Endothelial cell of umbilical vein (primary cell): Measurements from ENCODE around the gene PRICKLE4. TPM values are rescaled to one million over a fixed set of nuclear protein-coding genes. Genes with fewer than 3 reads are reported as not detected.

Experiments
- BruUV-seq: library from RNA; stranded (reverse); fragments of 400-500 nt; replicated peaks from 2 replicates; lab custom pipeline; 2021; lab: Mats Ljungman, UMichigan
- CTCF ChIA-PET: fragments of 300-600, 350-600 bp; sonication (Branson Sonifier 250); formaldehyde crosslinking; loops from one replicate; lab custom pipeline; 2021; ENCODE audit warnings: antibody characterized with exemption, inconsistent platforms; lab: Charles Lee
- POLR2A ChIA-PET: fragments of 300-600, 350-600 bp; sonication (Branson Sonifier 250); formaldehyde crosslinking; loops from one replicate; lab custom pipeline; 2021; ENCODE audit warnings: antibody characterized with exemption, inconsistent platforms; lab: Charles Lee
- DNase-seq: peaks from one replicate; pipeline ENCODE4 v3.0.0-alpha.2; 2011; ENCODE audit warnings: low read depth, low spot score
- FAIRE-seq: peaks from 2 replicates; lab custom pipeline; 2011; peaks lifted over from hg19 to GRCh38; lab: Jason Lieb, UNC
- H2AFZ ChIP-seq: 2 replicates; pipeline ENCODE4 v1.6.0; 2012; ENCODE audit warnings: low read depth, low read length, control low read depth, inconsistent platforms
- H3K27ac ChIP-seq: 2 replicates; pipeline ENCODE4 v1.5.1; 2011; ENCODE audit warnings: low read depth, mild to moderate bottlenecking, control low read depth, low read length, moderate library complexity; ENCODE audit not compliant: insufficient read depth
- H3K27me3 ChIP-seq, 2 experiments: 2 replicates each; pipeline versions ENCODE4 v1.6.0 to v1.6.1; 2011; ENCODE audit warnings: low read length in 2 of 2, mixed read lengths in 1 of 2; ENCODE audit not compliant: control insufficient read depth in 2 of 2, insufficient read depth in 2 of 2
- H3K36me3 ChIP-seq, 2 experiments: 2 replicates in 1 of 2; 3 replicates in 1 of 2; pipeline ENCODE4 v1.5.1; 2011; ENCODE audit warnings: low read length in 2 of 2, mild to moderate bottlenecking in 1 of 2, moderate library complexity in 1 of 2; ENCODE audit not compliant: control insufficient read depth in 2 of 2, insufficient read depth in 2 of 2; ENCODE audit errors: extremely low read depth in 1 of 2
- H3K4me1 ChIP-seq: 3 replicates; pipeline ENCODE4 v1.5.1; 2011; ENCODE audit warnings: mild to moderate bottlenecking, low read length; ENCODE audit not compliant: control insufficient read depth, insufficient read depth; ENCODE audit errors: extremely low read depth
- H3K4me2 ChIP-seq: 2 replicates; pipeline ENCODE4 v1.6.1; 2011; ENCODE audit warnings: low read length, control low read depth, mixed read lengths; ENCODE audit not compliant: insufficient read depth
- H3K4me3 ChIP-seq, 3 experiments: fragments of 200-600 bp in 1 of 3; sonication (generic), shearing (Covaris generic) in 1 of 3; replicated peaks in 1 of 3; 2 replicates each; pipeline ENCODE4 v1.5.1; 2011 to 2016; ENCODE audit warnings: control low read depth in 3 of 3, low read length in 3 of 3, mild to moderate bottlenecking in 2 of 3, inconsistent platforms in 1 of 3, low read depth in 1 of 3, moderate library complexity in 1 of 3; ENCODE audit not compliant: insufficient read depth in 1 of 3
- H3K79me2 ChIP-seq: 2 replicates; pipeline ENCODE4 v1.6.0; 2012; ENCODE audit warnings: low read length, inconsistent platforms; ENCODE audit not compliant: control insufficient read depth, insufficient read depth
- H3K9ac ChIP-seq: replicated peaks from 2 replicates; pipeline ENCODE3; 2011; ENCODE audit warnings: low read length, control low read depth; ENCODE audit not compliant: insufficient read depth; ENCODE audit errors: extremely low read depth
- H3K9me1 ChIP-seq: replicated peaks from 3 replicates; pipeline ENCODE4 v1.6.0; 2011; ENCODE audit warnings: mild to moderate bottlenecking, low read length; ENCODE audit not compliant: control insufficient read depth, insufficient read depth; ENCODE audit errors: extremely low read depth
- H3K9me3 ChIP-seq: replicated peaks from 2 replicates; pipeline ENCODE4 v1.5.1; 2012; ENCODE audit warnings: low read length, inconsistent platforms; ENCODE audit not compliant: control insufficient read depth, insufficient read depth
- H4K20me1 ChIP-seq: replicated peaks from 2 replicates; pipeline ENCODE3; 2011; ENCODE audit warnings: mild to moderate bottlenecking, low read length; ENCODE audit not compliant: control insufficient read depth, insufficient read depth; ENCODE audit errors: extremely low read depth
- EZH2 ChIP-seq: IDR thresholded peaks from 2 replicates; pipeline ENCODE4 v1.6.1; 2012; ENCODE audit warnings: borderline replicate concordance, low read depth, mild to moderate bottlenecking, moderate library complexity, low read length, inconsistent platforms; ENCODE audit not compliant: severe bottlenecking
- FOS ChIP-seq: IDR thresholded peaks from 2 replicates; pipeline ENCODE4 v1.6.1; 2011; ENCODE audit warnings: mild to moderate bottlenecking, low read length, moderate library complexity, borderline replicate concordance; ENCODE audit not compliant: insufficient read depth
- GATA2 ChIP-seq: IDR thresholded peaks from 2 replicates; pipeline ENCODE4 v1.7.0; 2011; ENCODE audit warnings: low read depth, mild to moderate bottlenecking, moderate library complexity, mixed read lengths, low read length; ENCODE audit not compliant: insufficient read length, insufficient read depth
- JUN ChIP-seq: IDR thresholded peaks from 2 replicates; pipeline ENCODE4 v1.6.1; 2011; ENCODE audit warnings: borderline replicate concordance, low read depth; ENCODE audit not compliant: insufficient read length, insufficient read depth
- MYC ChIP-seq: IDR thresholded peaks from one replicate; pipeline ENCODE4 v1.6.1; 2011; ENCODE audit warnings: mild to moderate bottlenecking, low read depth, low read length
- POLR2A ChIP-seq: IDR thresholded peaks from 2 replicates; pipeline ENCODE4 v1.6.1; 2012; ENCODE audit warnings: low read depth, mild to moderate bottlenecking, control low read depth, low read length
- POLR2AphosphoS5 ChIP-seq: IDR thresholded peaks from 2 replicates; pipeline ENCODE4 v1.6.1; 2012; ENCODE audit warnings: low read depth, mild to moderate bottlenecking, control low read depth, low read length, moderate library complexity; ENCODE audit not compliant: insufficient read depth
- dilution Hi-C: fragments of 300-500 bp; cut with MboI; formaldehyde crosslinking; loops from one replicate; pipeline ENCODE4 v1.15.0; 2019; ENCODE audit warnings: low sequenced_read_pairs; ENCODE audit not compliant: extremely low pct_ligation_motif_present
- intact Hi-C: fragments of 100-400 bp; cut with micrococcal nuclease; formaldehyde crosslinking; loops from one replicate; pipeline ENCODE4 v1.10.0; 2022
- polyA plus RNA-seq, 4 experiments: library from polyadenylated mRNA; depleted of rRNA in 3 of 4; stranded (reverse) in 3 of 4; unstranded in 1 of 4; fragments of >200 nt; gene quantifications; 2 replicates each; pipeline versions ENCODE4 v1.2.1 to v1.2.3, GENCODE V29; 2011 to 2012; ENCODE audit warnings: missing spikeins in 1 of 4
- total RNA-seq: library from RNA; stranded (reverse); gene quantifications from 2 replicates; pipeline ENCODE4 v1.2.3, GENCODE V29; 2021
- TF ChIP-seq, protein P1 (sequence below), 2 donors: IDR thresholded peaks; 1 replicate in 1 of 2; 2 replicates in 1 of 2; pipeline ENCODE4 v1.5.1; 2011; ENCODE audit warnings: low read length in 2 of 2, mild to moderate bottlenecking in 2 of 2, moderate library complexity in 2 of 2, control low read depth in 1 of 2, inconsistent platforms in 1 of 2, low read depth in 1 of 2; ENCODE audit not compliant: insufficient read depth in 1 of 2; ENCODE audit errors: extremely low read depth in 1 of 2
- TF ChIP-seq, protein P2 (sequence below): IDR thresholded peaks from 2 replicates; pipeline ENCODE4 v1.6.1; 2011; ENCODE audit not compliant: insufficient read depth, insufficient read length

PRICKLE4 gene
- total and polyA plus RNA-seq, 2 donors (not counting 3 experiments of a cell fraction or from before 2014, with no cell fraction given), result 1.0 to 3.3 TPM

DNA sequence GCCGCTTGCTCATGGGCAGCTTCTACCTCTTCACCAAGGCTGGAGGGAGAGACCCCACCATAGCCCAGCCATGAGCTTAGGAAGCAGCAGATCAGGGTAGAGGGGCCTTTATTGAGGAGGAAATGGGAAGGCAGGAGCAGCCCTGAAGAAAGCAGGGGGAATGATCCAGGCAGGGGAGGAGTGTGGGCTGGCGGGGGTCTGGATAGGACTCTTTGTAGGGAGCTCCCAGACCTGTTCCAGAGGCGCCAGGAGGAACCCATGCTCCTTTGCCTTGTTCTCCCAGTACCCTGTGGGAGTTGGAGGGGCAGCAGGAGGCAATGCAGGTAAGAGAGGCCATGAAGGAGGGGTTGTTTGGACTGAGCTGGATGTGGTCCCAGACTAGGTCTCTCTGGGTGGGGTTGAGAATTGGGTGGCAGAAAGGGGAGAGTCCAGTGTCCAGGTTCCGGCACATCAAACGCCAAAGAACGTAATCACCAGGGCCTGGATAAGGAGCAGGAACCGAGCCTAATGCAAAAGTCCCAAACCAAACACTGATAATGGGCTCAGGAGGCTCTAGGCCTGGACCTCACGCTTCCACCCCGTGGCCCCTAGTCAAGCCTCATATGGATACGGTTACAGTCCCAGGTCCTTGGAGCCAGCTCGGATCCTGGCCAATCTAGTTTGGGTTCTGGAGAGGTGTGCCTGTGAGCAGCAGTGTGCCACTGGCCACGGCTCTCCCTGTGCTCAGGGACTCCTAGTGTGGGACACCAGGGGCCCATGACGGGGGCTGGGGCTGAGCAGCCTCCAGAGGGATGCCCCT lies 21.3 kb upstream of the PRICKLE4 start:
- no peaks in the 10 kb centered on the region for H3K27me3 ChIP-seq
- peaks cover 4% of the 10 kb centered on the region for H3K4me1 ChIP-seq
- ChIA-PET POLR2A (no interaction called here), CTCF (no interaction called here)
- H3K9ac ChIP-seq, result no peak overlapping the region
- no peaks in the 10 kb centered on the region for H3K9me3 ChIP-seq
- DNase-seq (no peak), FAIRE-seq (no peak)
- H3K4me2 ChIP-seq, result no peak overlapping the region
- no peak overlapping the region for H2AFZ ChIP-seq
- no TSS peak for BruUV-seq
- H3K4me3 ChIP-seq, result no peak overlapping the region
- no peaks in the 10 kb centered on the region for H4K20me1 ChIP-seq
- H3K79me2 ChIP-seq, result no peaks in the 10 kb centered on the region
- intact Hi-C loops, result no loop called here
- dilution Hi-C loops, result no loop called here
- no peak overlapping the region for H3K27ac ChIP-seq
- TF ChIP-seq GATA2 (no peak), POLR2A (no peak), POLR2AphosphoS5 (no peak), JUN (no peak), FOS (no peak), MYC (no peak), EZH2 (no peak)
- TF ChIP-seq, protein P1, sequence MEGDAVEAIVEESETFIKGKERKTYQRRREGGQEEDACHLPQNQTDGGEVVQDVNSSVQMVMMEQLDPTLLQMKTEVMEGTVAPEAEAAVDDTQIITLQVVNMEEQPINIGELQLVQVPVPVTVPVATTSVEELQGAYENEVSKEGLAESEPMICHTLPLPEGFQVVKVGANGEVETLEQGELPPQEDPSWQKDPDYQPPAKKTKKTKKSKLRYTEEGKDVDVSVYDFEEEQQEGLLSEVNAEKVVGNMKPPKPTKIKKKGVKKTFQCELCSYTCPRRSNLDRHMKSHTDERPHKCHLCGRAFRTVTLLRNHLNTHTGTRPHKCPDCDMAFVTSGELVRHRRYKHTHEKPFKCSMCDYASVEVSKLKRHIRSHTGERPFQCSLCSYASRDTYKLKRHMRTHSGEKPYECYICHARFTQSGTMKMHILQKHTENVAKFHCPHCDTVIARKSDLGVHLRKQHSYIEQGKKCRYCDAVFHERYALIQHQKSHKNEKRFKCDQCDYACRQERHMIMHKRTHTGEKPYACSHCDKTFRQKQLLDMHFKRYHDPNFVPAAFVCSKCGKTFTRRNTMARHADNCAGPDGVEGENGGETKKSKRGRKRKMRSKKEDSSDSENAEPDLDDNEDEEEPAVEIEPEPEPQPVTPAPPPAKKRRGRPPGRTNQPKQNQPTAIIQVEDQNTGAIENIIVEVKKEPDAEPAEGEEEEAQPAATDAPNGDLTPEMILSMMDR (IDR thresholded peaks at IDR 0.05; ENCODE audit: extremely low read depth in 1 of 2, insufficient read depth in 1 of 2, low read depth in 1 of 2, low read length in 2 of 2), result no peak
- TF ChIP-seq, protein P2, sequence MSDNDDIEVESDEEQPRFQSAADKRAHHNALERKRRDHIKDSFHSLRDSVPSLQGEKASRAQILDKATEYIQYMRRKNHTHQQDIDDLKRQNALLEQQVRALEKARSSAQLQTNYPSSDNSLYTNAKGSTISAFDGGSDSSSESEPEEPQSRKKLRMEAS, result no peak
- H3K36me3 ChIP-seq, result no peaks in the 10 kb centered on the region
- no peaks in the 10 kb centered on the region for H3K9me1 ChIP-seq
